GM13977 (cell line): ENCODE results near the gene MAPRE3.

Source experiments
- DNase-seq: peaks from one replicate; pipeline ENCODE4 v3.0.0; 2012; ENCODE audit warnings: low spot score
- CTCF ChIP-seq: IDR thresholded peaks from 2 replicates; pipeline ENCODE4 v1.5.1; 2012; ENCODE audit warnings: mild to moderate bottlenecking, control low read depth; ENCODE audit not compliant: insufficient read depth; ENCODE audit errors: extremely low read depth, missing control alignments
- in situ Hi-C: fragments of 300-500 bp; cut with MboI; formaldehyde crosslinking; loops from one replicate; pipeline ENCODE4 v1.12.0; 2022; ENCODE audit warnings: low sequenced_read_pairs, low pct_unique_long_range_greater_than_20kb, mixed read lengths, inconsistent platforms; ENCODE audit not compliant: unreplicated experiment

MAPRE3 gene

GRCh38 chr2:26950246-26950645 is 20.2 kb upstream of the MAPRE3 start:
- DNase-seq: no peak
- no peak for TF ChIP-seq CTCF
- in situ Hi-C loops: loop anchor here (25.0 kb wide), 2 partner anchors 237 to 337 kb away; partner anchors contain the start of genes DNAJC5G and TRIM54

- no peak for TF ChIP-seq CTCF
- in situ Hi-C loops: loop anchor here (25.0 kb wide), 2 partner anchors 236 to 336 kb away; partner anchors contain the start of genes DNAJC5G and TRIM54
- DNase-seq: no peak
Measured at GRCh38 chr2:26951236-26951635, 19.2 kb upstream of the MAPRE3 start.

GRCh38 chr2:26952374-26952773 is 18.1 kb upstream of the MAPRE3 start:
- no peak for DNase-seq
- in situ Hi-C loops: loop anchor here (25.0 kb wide), 2 partner anchors 235 to 335 kb away; partner anchors contain the start of genes DNAJC5G and TRIM54

GRCh38 chr2:26954135-26954534 is 16.3 kb upstream of the MAPRE3 start:
- no peak for TF ChIP-seq CTCF
- no peak for DNase-seq
- in situ Hi-C loops: loop anchor here (25.0 kb wide), 2 partner anchors 233 to 333 kb away; partner anchors contain the start of genes DNAJC5G and TRIM54

More at GRCh38 chr2:26952374-26952773, 18.1 kb upstream of the MAPRE3 start:
- TF ChIP-seq CTCF: no peak

- in situ Hi-C loops: loop anchor here (25.0 kb wide), 2 partner anchors 230 to 330 kb away; partner anchors contain the start of genes DNAJC5G and TRIM54
- TF ChIP-seq CTCF: no peak
- no peak for DNase-seq
Measured at GRCh38 chr2:26957041-26957440, 13.4 kb upstream of the MAPRE3 start.

GRCh38 chr2:26957534-26957933 is 12.9 kb upstream of the MAPRE3 start:
- DNase-seq: no peak
- in situ Hi-C loops: loop anchor here (25.0 kb wide), 2 partner anchors 230 to 330 kb away; partner anchors contain the start of genes DNAJC5G and TRIM54
- no peak for TF ChIP-seq CTCF
